Tibial nerve (tissue), 4 donors: ENCODE measurements around the gene PPP1R3G.

ENCODE experiments used
- CTCF ChIP-seq, 5 experiments: fragments of 200-600 bp in 3 of 5; fragments of 450-650 bp in 2 of 5; sonication (generic) in 3 of 5; IDR thresholded peaks; one replicate each; pipeline ENCODE4 v1.5.1; 2016 to 2019; ENCODE audit warnings: antibody characterized with exemption in 5 of 5, mild to moderate bottlenecking in 3 of 5, moderate library complexity in 2 of 5
- EP300 ChIP-seq, 2 donors: sonication (generic); formaldehyde crosslinking; IDR thresholded peaks; one replicate each; pipeline ENCODE4 v1.6.1; 2017; ENCODE audit warnings: antibody characterized with exemption in 2 of 2, mild to moderate bottlenecking in 1 of 2
- POLR2A ChIP-seq, 2 donors: fragments of 450-650 bp; IDR thresholded peaks; one replicate each; pipeline ENCODE4 v1.6.1; 2017; ENCODE audit warnings: antibody characterized with exemption in 2 of 2, mild to moderate bottlenecking in 2 of 2, moderate library complexity in 2 of 2

- no peak for TF ChIP-seq CTCF (IDR thresholded peaks at IDR 0.05)
- TF ChIP-seq POLR2A (IDR thresholded peaks at IDR 0.05) = no peak
- no peak for TF ChIP-seq EP300 (IDR thresholded peaks at IDR 0.05)
These were observed 26.9 kb upstream of the PPP1R3G start for GRCh38 chr6:5058254-5058653.
